ENCODE measurements around the gene SBNO1.
"Not testable (repeated sequence)": the region's sequence is repeated elsewhere in the genome, so short reads cannot be mapped to it uniquely, and the experiment has no call there.

DNA sequence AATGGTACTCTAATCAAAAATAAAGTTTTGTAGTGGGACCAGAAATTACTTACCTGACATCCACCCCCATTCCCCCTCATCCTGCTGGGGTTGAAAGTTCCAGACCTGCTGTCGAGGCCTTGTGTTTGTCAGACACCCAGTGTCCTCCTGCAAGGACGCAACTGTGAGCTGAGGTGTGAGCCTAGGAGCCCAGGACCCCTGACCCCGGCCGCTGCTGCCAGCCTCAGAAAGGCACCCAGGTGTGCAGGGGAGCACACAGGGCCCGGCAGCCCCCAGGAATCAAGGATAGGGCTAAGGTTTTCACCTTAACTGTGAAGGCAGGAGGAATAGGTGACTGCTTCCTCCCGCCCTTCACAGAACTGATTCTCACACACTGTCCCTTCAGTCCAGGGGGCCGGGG lies 44.0 kb upstream of the SBNO1 start:
- TF ChIP-seq CTCF (IDR thresholded peaks at IDR 0.05; ENCODE audit: low read depth, low read length); MYC (IDR thresholded peaks at IDR 0.05; ENCODE audit: low read depth, low read length); POLR2A (IDR thresholded peaks at IDR 0.05; ENCODE audit: extremely low read depth, insufficient read length): not testable (repeated sequence)
- TF ChIP-seq, protein P1, sequence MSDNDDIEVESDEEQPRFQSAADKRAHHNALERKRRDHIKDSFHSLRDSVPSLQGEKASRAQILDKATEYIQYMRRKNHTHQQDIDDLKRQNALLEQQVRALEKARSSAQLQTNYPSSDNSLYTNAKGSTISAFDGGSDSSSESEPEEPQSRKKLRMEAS (IDR thresholded peaks at IDR 0.05; ENCODE audit: low read depth, low read length) = not testable (repeated sequence)
